IMR-90 (cell line): Measurements from ENCODE around the gene GAL3ST3. TPM values are rescaled to one million over a fixed set of nuclear protein-coding genes. Genes with fewer than 3 reads are reported as not detected.
"Not testable (repeated sequence)": the region's sequence is repeated elsewhere in the genome, so short reads cannot be mapped to it uniquely, and the experiment has no call there.

Experiments used
- ATAC-seq: fragments of 200-7000 bp; cut with Tn5 transposase; 2 replicates; pipeline ENCODE4 v1.9.1; 2020; ENCODE audit warnings: low read depth, mild to moderate bottlenecking, moderate library complexity
- BruUV-seq: library from RNA; stranded (reverse); fragments of 400-500 nt; replicated peaks from 2 replicates; lab custom pipeline; 2021; lab: Mats Ljungman, UMichigan
- CTCF ChIA-PET: fragments of 300-600 bp; formaldehyde crosslinking; extraction: SDS; loops from one replicate; lab custom pipeline; 2021; ENCODE audit warnings: antibody characterized with exemption; lab: Yijun Ruan, JAX
- POLR2A ChIA-PET: fragments of 300-600 bp; sonication (Branson Sonifier 250); formaldehyde crosslinking; loops from one replicate; lab custom pipeline; 2022; ENCODE audit warnings: antibody characterized with exemption; ENCODE audit not compliant: unreplicated experiment; lab: Charles Lee
- DNase-seq: peaks from one replicate; pipeline ENCODE4 v3.0.0; 2013
- H2AFZ ChIP-seq: replicated peaks from 2 replicates; pipeline ENCODE3; 2013; ENCODE audit warnings: low read length, mild to moderate bottlenecking; ENCODE audit not compliant: poor library complexity
- H2AK5ac ChIP-seq: 2 replicates; pipeline ENCODE4 v1.6.1; 2013; ENCODE audit warnings: low read depth, low read length, inconsistent platforms
- H2AK9ac ChIP-seq: replicated peaks from 2 replicates; pipeline ENCODE3; 2013; ENCODE audit warnings: mild to moderate bottlenecking, low read depth, low read length, moderate library complexity; ENCODE audit not compliant: poor library complexity
- H2BK120ac ChIP-seq: 2 replicates; pipeline ENCODE4 v1.6.1; 2013; ENCODE audit warnings: low read depth, low read length, inconsistent platforms
- H2BK15ac ChIP-seq: 3 replicates; pipeline ENCODE4 v1.6.1; 2013; ENCODE audit warnings: low read depth, low read length, inconsistent platforms
- H2BK20ac ChIP-seq: 2 replicates; pipeline ENCODE4 v1.6.1; 2013; ENCODE audit warnings: low read depth, mild to moderate bottlenecking, inconsistent platforms, low read length, moderate library complexity
- H2BK5ac ChIP-seq: 2 replicates; pipeline ENCODE4 v1.6.1; 2013; ENCODE audit warnings: mild to moderate bottlenecking, low read depth, low read length, inconsistent platforms; ENCODE audit not compliant: poor library complexity, severe bottlenecking
- H3K14ac ChIP-seq: replicated peaks from 2 replicates; pipeline ENCODE4 v1.6.1; 2013; ENCODE audit warnings: low read depth, low read length, inconsistent platforms
- H3K18ac ChIP-seq: 2 replicates; pipeline ENCODE4 v1.6.1; 2013; ENCODE audit warnings: low read depth, low read length, control low read depth
- H3K23ac ChIP-seq: 2 replicates; pipeline ENCODE4 v1.6.1; 2013; ENCODE audit warnings: low read depth, low read length, inconsistent platforms
- H3K27ac ChIP-seq: 2 replicates; pipeline ENCODE4 v1.5.1; 2013; ENCODE audit warnings: mild to moderate bottlenecking, control low read depth, low read length; ENCODE audit not compliant: insufficient read depth
- H3K27me3 ChIP-seq: 2 replicates; pipeline ENCODE4 v1.6.1; 2013; ENCODE audit warnings: low read length; ENCODE audit not compliant: control insufficient read depth, insufficient read depth
- H3K36me3 ChIP-seq: 2 replicates; pipeline ENCODE4 v1.6.1; 2013; ENCODE audit warnings: low read length, mixed read lengths; ENCODE audit not compliant: control insufficient read depth, insufficient read depth
- H3K4ac ChIP-seq: 2 replicates; pipeline ENCODE4 v1.6.1; 2013; ENCODE audit warnings: low read depth, low read length, inconsistent platforms
- H3K4me1 ChIP-seq: 2 replicates; pipeline ENCODE4 v1.6.1; 2013; ENCODE audit warnings: low read length, mixed read lengths; ENCODE audit not compliant: control insufficient read depth, insufficient read depth
- H3K4me2 ChIP-seq: 2 replicates; pipeline ENCODE4 v1.6.1; 2013; ENCODE audit warnings: low read depth, mild to moderate bottlenecking, control low read depth, low read length, moderate library complexity
- H3K4me3 ChIP-seq: 2 replicates; pipeline ENCODE4 v1.5.1; 2013; ENCODE audit warnings: low read depth, mild to moderate bottlenecking, control low read depth, low read length, moderate library complexity; ENCODE audit not compliant: insufficient read depth
- H3K56ac ChIP-seq: 2 replicates; pipeline ENCODE4 v1.6.1; 2013; ENCODE audit warnings: low read length, inconsistent platforms; ENCODE audit not compliant: insufficient read depth; ENCODE audit errors: extremely low read depth
- H3K79me1 ChIP-seq, 2 experiments: 2 replicates each; pipeline ENCODE4 v1.6.1; 2013; ENCODE audit warnings: low read length in 2 of 2, inconsistent platforms in 1 of 2, low read depth in 1 of 2
- H3K9ac ChIP-seq: 2 replicates; pipeline ENCODE4 v1.6.1; 2013; ENCODE audit warnings: low read depth, low read length, control low read depth
- H3K9me1 ChIP-seq: 2 replicates; pipeline ENCODE4 v1.6.1; 2013; ENCODE audit warnings: low read length, inconsistent platforms; ENCODE audit not compliant: insufficient read depth
- H3K9me3 ChIP-seq: 2 replicates; pipeline ENCODE4 v1.6.1; 2013; ENCODE audit warnings: low read length; ENCODE audit not compliant: control insufficient read depth, insufficient read depth
- H4K20me1 ChIP-seq: 2 replicates; pipeline ENCODE4 v1.6.1; 2013; ENCODE audit warnings: low read length, inconsistent platforms; ENCODE audit not compliant: insufficient read depth
- H4K5ac ChIP-seq: 2 replicates; pipeline ENCODE4 v1.6.1; 2013; ENCODE audit warnings: mild to moderate bottlenecking, low read depth, low read length, control low read depth
- H4K8ac ChIP-seq, 2 experiments: 2 replicates each; pipeline ENCODE4 v1.6.1; 2013; ENCODE audit warnings: low read depth in 2 of 2, low read length in 2 of 2, control low read depth in 1 of 2, inconsistent platforms in 1 of 2
- H4K91ac ChIP-seq: 2 replicates; pipeline ENCODE4 v1.6.1; 2013; ENCODE audit warnings: low read depth, low read length, inconsistent platforms; ENCODE audit not compliant: insufficient read depth
- FOS ChIP-seq: fragments of 150-350 bp; IDR thresholded peaks from 2 replicates; pipeline ENCODE4 v1.6.1; 2016; ENCODE audit warnings: low read depth, low read length
- MAFK ChIP-seq: IDR thresholded peaks from 2 replicates; pipeline ENCODE4 v1.6.1; 2012; ENCODE audit warnings: low read depth, low read length, improper control_type of control experiment
- MXI1 ChIP-seq: IDR thresholded peaks from 2 replicates; pipeline ENCODE4 v1.6.1; 2012; ENCODE audit warnings: low read depth, mild to moderate bottlenecking, low read length, moderate library complexity, borderline replicate concordance
- USF2 ChIP-seq: fragments of 150-350 bp; IDR thresholded peaks from 2 replicates; pipeline ENCODE4 v1.6.1; 2017; ENCODE audit warnings: mild to moderate bottlenecking, antibody characterized with exemption, low read length, low read depth
- WGBS, 2 experiments: methylation state at CpG; one replicate each; pipeline versions ENCODE4 v1.1.5 to v1.1.7; 2013; ENCODE audit warnings: missing lambda C conversion rate in 2 of 2; ENCODE audit not compliant: insufficient read length in 1 of 2; ENCODE audit errors: extremely low coverage in 2 of 2; 5-methylcytosine and 5-hydroxymethylcytosine counted together
- dilution Hi-C: fragments of 300-500 bp; cut with HindIII; formaldehyde crosslinking; loops from one replicate; pipeline ENCODE4 v1.14.3; 2018; ENCODE audit warnings: low sequenced_read_pairs; ENCODE audit not compliant: unreplicated experiment
- in situ Hi-C: fragments of 300-500 bp; cut with MboI; formaldehyde crosslinking; loops from 3 replicates; pipeline ENCODE4 v1.14.3; 2019; ENCODE audit warnings: low sequenced_read_pairs, inconsistent platforms, mixed read lengths
- intact Hi-C: fragments of 100-400 bp; cut with micrococcal nuclease; formaldehyde crosslinking; loops from 2 replicates; pipeline ENCODE4 v1.10.0; 2022
- polyA plus RNA-seq, 3 experiments: library from polyadenylated mRNA; depleted of rRNA; stranded (reverse); fragments of >200 nt; gene quantifications; 2 replicates each; pipeline ENCODE4 v1.2.3, GENCODE V29; 2012; ENCODE audit warnings: low replicate concordance in 1 of 3
- total RNA-seq: library from RNA; depleted of rRNA; stranded (reverse); fragments of >200 nt; gene quantifications from 2 replicates; pipeline ENCODE4 v1.2.3, GENCODE V29; 2012

The GAL3ST3 gene
- total and polyA plus RNA-seq, 2 of the 4 experiments (the other 2 are of a cell fraction): 0.19 TPM; not detected in 1

DNA sequence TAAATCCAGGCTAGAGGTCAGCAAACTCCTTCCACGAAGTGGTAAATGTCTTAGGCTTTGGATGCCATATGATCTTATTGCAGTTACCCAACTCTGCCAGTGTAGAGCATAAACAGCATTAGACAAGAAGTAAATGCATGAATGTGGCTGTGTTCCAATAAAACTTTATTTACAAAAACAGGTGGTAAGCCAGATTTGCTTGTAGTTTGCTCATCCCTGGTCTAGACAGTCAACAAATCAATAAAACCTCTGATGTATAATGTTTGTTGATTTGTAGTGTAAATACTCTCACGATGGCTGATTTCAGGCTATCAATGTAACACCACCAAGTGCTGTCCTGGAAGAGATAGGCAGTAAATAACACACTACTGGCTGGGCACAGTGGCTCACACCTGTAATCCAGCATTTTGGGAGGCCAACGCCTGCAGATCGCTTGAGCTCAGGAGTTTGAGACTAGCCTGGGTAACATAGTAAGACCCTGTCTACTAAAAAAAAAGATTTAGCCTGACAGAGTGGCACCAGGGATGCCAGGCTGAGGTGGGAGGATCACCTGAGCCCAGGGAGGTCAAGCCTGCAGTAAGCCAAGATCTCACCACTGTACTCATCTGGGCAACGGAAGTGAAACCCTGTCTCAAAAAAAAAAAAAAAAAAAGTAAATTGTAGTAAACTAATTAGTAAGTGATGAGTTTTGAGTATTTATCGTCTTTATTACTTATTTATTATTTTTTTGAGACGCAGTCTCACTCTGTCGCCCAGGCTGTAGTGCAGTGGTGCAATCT is 15.8 kb downstream of the GAL3ST3 start (continued):
- TF ChIP-seq MXI1: no peak

DNA sequence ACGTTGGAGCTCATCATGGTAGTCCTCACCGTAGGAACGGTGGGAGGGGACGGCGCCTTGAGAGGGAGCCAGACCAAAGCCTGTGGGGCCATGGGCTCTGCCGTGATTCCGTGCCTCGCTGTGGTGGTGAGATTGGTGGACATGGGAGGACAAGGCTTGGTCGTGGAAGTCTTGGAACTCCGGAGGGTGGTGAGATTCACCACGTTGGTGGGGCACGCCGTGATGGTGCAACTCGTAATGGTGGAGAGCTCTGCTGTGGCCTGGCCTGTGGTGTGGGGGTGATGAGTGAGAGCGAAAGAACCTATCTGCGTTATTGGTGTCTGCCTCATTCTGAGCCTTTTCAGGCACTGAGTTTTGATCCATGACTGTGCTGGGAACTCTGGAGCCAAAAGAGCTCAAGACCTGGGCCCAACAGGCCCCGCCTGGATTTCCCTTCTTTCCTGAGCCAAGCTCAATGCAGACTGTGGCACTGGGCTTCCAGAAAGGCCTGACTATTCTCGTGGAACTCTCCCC is 22.9 kb downstream of the GAL3ST3 start, which contains the start of gene CATSPER1:
Gene CATSPER1, minus strand, starts transcription at position 463 of the 513 bp plus-strand sequence. Its CDS starts 100 bp downstream, at position 363.
- H3K18ac ChIP-seq: no peak within 1 kb of the TSS
- H3K9me3 ChIP-seq: no peaks in the 10 kb centered on the region
- CTCF ChIA-PET: interaction anchor here (0.6 kb wide), 1 partner anchor 124 kb away, joined by 4 read pairs; no protein-coding TSS in a partner anchor
- peak within 1 kb of the TSS; percentile 37 for H2AK9ac ChIP-seq
- no peak within 1 kb of the TSS for H3K4me2 ChIP-seq
- POLR2A ChIA-PET: interaction anchor here (0.6 kb wide), 1 partner anchor 28 kb away, joined by 3 read pairs; no protein-coding TSS in a partner anchor
- H4K91ac ChIP-seq: no peak within 1 kb of the TSS
- H3K56ac ChIP-seq: no peak within 1 kb of the TSS
- dilution Hi-C loops: no loop called here
- TF ChIP-seq USF2 (no peak), FOS (no peak), MAFK (no peak)
- no peak within 1 kb of the TSS for H3K14ac ChIP-seq
- H2BK120ac ChIP-seq: no peak within 1 kb of the TSS
- no peaks in the 10 kb centered on the region for H3K36me3 ChIP-seq
- no peak within 1 kb of the TSS for H3K23ac ChIP-seq
- H3K4ac ChIP-seq: no peak within 1 kb of the TSS
- H4K20me1 ChIP-seq: no peaks in the 10 kb centered on the region
- H3K9ac ChIP-seq: no peak within 1 kb of the TSS
- intact Hi-C loops: no loop called here
- no peak within 1 kb of the TSS for H2BK15ac ChIP-seq
- no peak within 1 kb of the TSS for H2BK5ac ChIP-seq
- no peak within 1 kb of the TSS for H4K8ac ChIP-seq
- H2AK5ac ChIP-seq: no peak within 1 kb of the TSS
- no peak for DNase-seq
- H2BK20ac ChIP-seq: no peak within 1 kb of the TSS
- H3K27me3 ChIP-seq: no peaks in the 10 kb centered on the region; the same call in 1 of the 2 replicates
- H3K79me1 ChIP-seq: peaks cover 0 to 4% of the 10 kb centered on the region in 2 experiments; a peak in 1 of 4 replicates
- no TSS peak for BruUV-seq
- H3K27ac ChIP-seq: no peak within 1 kb of the TSS
- in situ Hi-C loops: no loop called here
- no peak within 1 kb of the TSS for H4K5ac ChIP-seq
- no peaks in the 10 kb centered on the region for H3K9me1 ChIP-seq
- H2AFZ ChIP-seq: no peak within 1 kb of the TSS
- H3K4me3 ChIP-seq: no peak within 1 kb of the TSS
- H3K4me1 ChIP-seq: peaks cover 6% of the 10 kb centered on the region
- WGBS, 2 experiments: 90% methylated on average over 12 of the region's 18 CpGs; no CpG with 5 or more reads in 1 of the 2 experiments
- no peak for ATAC-seq

- H2AFZ ChIP-seq, H3K9me3 ChIP-seq, H3K79me1 ChIP-seq, H4K5ac ChIP-seq, H3K4ac ChIP-seq, H3K9ac ChIP-seq, H3K23ac ChIP-seq, H3K27me3 ChIP-seq, dilution Hi-C loops, DNase-seq, H2BK20ac ChIP-seq, H2BK5ac ChIP-seq, H3K18ac ChIP-seq, H4K91ac ChIP-seq, H3K9me1 ChIP-seq, H2AK9ac ChIP-seq, H4K8ac ChIP-seq, H2BK15ac ChIP-seq, in situ Hi-C loops, H3K4me3 ChIP-seq, H3K56ac ChIP-seq, intact Hi-C loops, H3K4me1 ChIP-seq, H3K27ac ChIP-seq, H4K20me1 ChIP-seq, POLR2A ChIA-PET, H2AK5ac ChIP-seq, BruUV-seq, H3K14ac ChIP-seq, H2BK120ac ChIP-seq, H3K4me2 ChIP-seq, ATAC-seq, H3K36me3 ChIP-seq: not testable (repeated sequence)
- CTCF ChIA-PET: interaction anchor here (1.4 to 1.8 kb wide), 3 partner anchors 13 to 29 kb away, joined by 4 to 5 read pairs (median 4); partner anchors contain the start of gene SF3B2
- whole genome bisulfite sequencing, 2 experiments: 71% methylated on average over 4 of the region's 5 CpGs; no CpG with 5 or more reads in 1 of the 2 experiments
These were observed 25.8 kb downstream of the GAL3ST3 start for GRCh38 chr11:66023186-66023440.
